T-helper 1 cell treated with Interleukin-12 subunit alpha and Interleukin-12 subunit beta and Interleukin-4 antibody, amounts not matched to agents 30 μg/mL and 1 μg/mL, for 36 hours (primary cell): ENCODE data around the gene FADD.

ENCODE experiments used
- H3K27ac Mint-ChIP-seq: one replicate; pipeline ENCODE4 v1.8.0; 2021; ENCODE audit warnings: mild to moderate bottlenecking, mixed read lengths
- H3K27me3 Mint-ChIP-seq: one replicate; pipeline ENCODE4 v1.8.0; 2021; ENCODE audit warnings: low read depth, mixed read lengths
- H3K36me3 Mint-ChIP-seq: one replicate; pipeline ENCODE4 v1.8.0; 2021; ENCODE audit warnings: low read depth, mixed read lengths
- H3K4me1 Mint-ChIP-seq: one replicate; pipeline ENCODE4 v1.8.0; 2021; ENCODE audit warnings: low read depth, mixed read lengths
- H3K4me3 Mint-ChIP-seq: one replicate; pipeline ENCODE4 v1.8.0; 2021; ENCODE audit warnings: mild to moderate bottlenecking, moderate library complexity, mixed read lengths
- H3K9me3 Mint-ChIP-seq: one replicate; pipeline ENCODE4 v1.8.0; 2021; ENCODE audit warnings: mixed read lengths

The FADD gene

GRCh38 chr11:70230151-70230839 lies 27.2 kb downstream of the FADD start:
- Mint-ChIP-seq H3K4me3 (no peak overlapping the region), H3K27me3 (peaks cover 8% of the 10 kb centered on the region), H3K9me3 (no peaks in the 10 kb centered on the region), H3K36me3 (no peaks in the 10 kb centered on the region), H3K27ac (no peak overlapping the region), H3K4me1 (no peaks in the 10 kb centered on the region)

GRCh38 chr11:70230840-70231710 lies 28.0 kb downstream of the FADD start:
- Mint-ChIP-seq H3K4me1 (no peaks in the 10 kb centered on the region), H3K4me3 (no peak overlapping the region), H3K9me3 (no peaks in the 10 kb centered on the region), H3K27ac (no peak overlapping the region), H3K36me3 (no peaks in the 10 kb centered on the region), H3K27me3 (peaks cover 3% of the 10 kb centered on the region)

GRCh38 chr11:70233034-70233433 lies 29.9 kb downstream of the FADD start:
- no peaks in the 10 kb centered on the region for H3K27me3 Mint-ChIP-seq
- no peaks in the 10 kb centered on the region for H3K4me1 Mint-ChIP-seq
- H3K4me3 Mint-ChIP-seq: no peak overlapping the region

GRCh38 chr11:70233511-70233934 lies 30.4 kb downstream of the FADD start:
- Mint-ChIP-seq H3K9me3 (no peaks in the 10 kb centered on the region), H3K4me1 (no peaks in the 10 kb centered on the region), H3K27me3 (no peaks in the 10 kb centered on the region), H3K27ac (no peak overlapping the region), H3K4me3 (no peak overlapping the region), H3K36me3 (no peaks in the 10 kb centered on the region)

More at GRCh38 chr11:70233034-70233433, 29.9 kb downstream of the FADD start:
- H3K36me3 Mint-ChIP-seq: no peaks in the 10 kb centered on the region
- H3K27ac Mint-ChIP-seq: no peak overlapping the region
- no peaks in the 10 kb centered on the region for H3K9me3 Mint-ChIP-seq

- H3K36me3 Mint-ChIP-seq: no peaks in the 10 kb centered on the region
- no peak overlapping the region for H3K4me3 Mint-ChIP-seq
- H3K27ac Mint-ChIP-seq: no peak overlapping the region
These were observed 30.9 kb downstream of the FADD start for GRCh38 chr11:70233962-70234361.

GRCh38 chr11:70240337-70240736 lies 37.2 kb downstream of the FADD start:
- Mint-ChIP-seq H3K36me3 (no peaks in the 10 kb centered on the region), H3K4me3 (no peak overlapping the region), H3K4me1 (no peaks in the 10 kb centered on the region), H3K27ac (no peak overlapping the region), H3K9me3 (no peaks in the 10 kb centered on the region), H3K27me3 (peaks cover 3% of the 10 kb centered on the region)

More at GRCh38 chr11:70233962-70234361, 30.9 kb downstream of the FADD start:
- Mint-ChIP-seq H3K27me3 (no peaks in the 10 kb centered on the region), H3K4me1 (no peaks in the 10 kb centered on the region), H3K9me3 (no peaks in the 10 kb centered on the region)

GRCh38 chr11:70241709-70242108 lies 38.6 kb downstream of the FADD start:
- no peak overlapping the region for H3K27ac Mint-ChIP-seq
- H3K27me3 Mint-ChIP-seq: peaks cover 3% of the 10 kb centered on the region
- no peaks in the 10 kb centered on the region for H3K4me1 Mint-ChIP-seq

GRCh38 chr11:70242885-70243284 lies 39.8 kb downstream of the FADD start:
- Mint-ChIP-seq H3K27me3 (peaks cover 3% of the 10 kb centered on the region), H3K9me3 (peaks cover 4% of the 10 kb centered on the region), H3K36me3 (no peaks in the 10 kb centered on the region), H3K4me3 (no peak overlapping the region), H3K27ac (no peak overlapping the region), H3K4me1 (no peaks in the 10 kb centered on the region)

More at GRCh38 chr11:70241709-70242108, 38.6 kb downstream of the FADD start:
- Mint-ChIP-seq H3K9me3 (peaks cover under 1% of the 10 kb centered on the region), H3K4me3 (no peak overlapping the region), H3K36me3 (no peaks in the 10 kb centered on the region)

GRCh38 chr11:70243912-70244652 lies 41.0 kb downstream of the FADD start:
- Mint-ChIP-seq H3K27me3 (peaks cover 3% of the 10 kb centered on the region), H3K4me1 (no peaks in the 10 kb centered on the region), H3K4me3 (no peak overlapping the region), H3K27ac (no peak overlapping the region), H3K36me3 (no peaks in the 10 kb centered on the region), H3K9me3 (peaks cover 4% of the 10 kb centered on the region)

- no peaks in the 10 kb centered on the region for H3K4me1 Mint-ChIP-seq
- H3K9me3 Mint-ChIP-seq: peaks cover 4% of the 10 kb centered on the region
- peaks cover under 1% of the 10 kb centered on the region for H3K27me3 Mint-ChIP-seq
- H3K4me3 Mint-ChIP-seq: no peak overlapping the region
- no peaks in the 10 kb centered on the region for H3K36me3 Mint-ChIP-seq
- no peak overlapping the region for H3K27ac Mint-ChIP-seq
These were observed 41.6 kb downstream of the FADD start for GRCh38 chr11:70244698-70245097.

- Mint-ChIP-seq H3K27ac (no peak overlapping the region), H3K4me3 (no peak overlapping the region), H3K4me1 (no peaks in the 10 kb centered on the region)
These were observed 43.1 kb downstream of the FADD start for GRCh38 chr11:70246196-70246595.

GRCh38 chr11:70247042-70247709 lies 44.1 kb downstream of the FADD start:
- Mint-ChIP-seq H3K4me3 (no peak overlapping the region), H3K9me3 (peaks cover 4% of the 10 kb centered on the region), H3K36me3 (no peaks in the 10 kb centered on the region), H3K4me1 (no peaks in the 10 kb centered on the region), H3K27ac (no peak overlapping the region), H3K27me3 (no peaks in the 10 kb centered on the region)

More at GRCh38 chr11:70246196-70246595, 43.1 kb downstream of the FADD start:
- peaks cover 4% of the 10 kb centered on the region for H3K9me3 Mint-ChIP-seq
- no peaks in the 10 kb centered on the region for H3K36me3 Mint-ChIP-seq
- no peaks in the 10 kb centered on the region for H3K27me3 Mint-ChIP-seq

- no peaks in the 10 kb centered on the region for H3K36me3 Mint-ChIP-seq
- H3K27me3 Mint-ChIP-seq: no peaks in the 10 kb centered on the region
- H3K9me3 Mint-ChIP-seq: peaks cover 4% of the 10 kb centered on the region
- H3K27ac Mint-ChIP-seq: no peak overlapping the region
- H3K4me3 Mint-ChIP-seq: no peak overlapping the region
- no peaks in the 10 kb centered on the region for H3K4me1 Mint-ChIP-seq
These were observed 44.6 kb downstream of the FADD start for GRCh38 chr11:70247710-70248072.
